Astrocyte (in vitro differentiated cells and primary cell): ENCODE measurements around the gene ZNF341.

Source experiments
- CTCF ChIP-seq: IDR thresholded peaks from 2 replicates; pipeline ENCODE4 v1.5.1; 2011; ENCODE audit warnings: low read depth, mild to moderate bottlenecking, inconsistent platforms, low read length, moderate library complexity; ENCODE audit not compliant: insufficient read depth
- EZH2 ChIP-seq: IDR thresholded peaks from 2 replicates; pipeline ENCODE4 v1.6.1; 2012; ENCODE audit warnings: mild to moderate bottlenecking, low read length, inconsistent platforms; ENCODE audit not compliant: insufficient read depth

DNA sequence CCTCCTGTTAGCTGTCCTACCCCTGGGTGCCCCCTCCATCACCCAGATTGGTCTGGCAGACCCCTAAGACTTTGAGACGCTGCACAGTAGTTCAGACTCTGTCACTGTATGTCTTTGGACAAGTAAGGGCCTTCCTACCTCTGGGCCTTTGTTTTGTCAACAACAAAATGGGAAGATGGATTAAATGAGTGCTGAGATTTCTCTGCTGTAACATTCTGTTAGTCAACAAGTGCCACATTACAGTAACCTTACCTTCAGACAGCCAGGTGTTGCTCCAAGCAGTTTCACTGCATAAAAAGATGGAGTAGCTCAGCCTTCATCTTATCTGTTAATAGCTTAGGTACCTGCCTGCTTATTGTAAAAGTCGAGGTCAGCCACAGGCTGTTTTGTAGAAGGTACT, 95.3 kb downstream of the ZNF341 start:
- no peak for TF ChIP-seq CTCF
- no peak for TF ChIP-seq EZH2
